ENCODE data around the gene SYNDIG1.
"Not testable (repeated sequence)": the region's sequence is repeated elsewhere in the genome, so short reads cannot be mapped to it uniquely, and the experiment has no call there.

The SYNDIG1 gene

GRCh38 chr20:24616258-24617079 lies 147.0 kb downstream of the SYNDIG1 start:
- DNase-seq = no peak

DNA sequence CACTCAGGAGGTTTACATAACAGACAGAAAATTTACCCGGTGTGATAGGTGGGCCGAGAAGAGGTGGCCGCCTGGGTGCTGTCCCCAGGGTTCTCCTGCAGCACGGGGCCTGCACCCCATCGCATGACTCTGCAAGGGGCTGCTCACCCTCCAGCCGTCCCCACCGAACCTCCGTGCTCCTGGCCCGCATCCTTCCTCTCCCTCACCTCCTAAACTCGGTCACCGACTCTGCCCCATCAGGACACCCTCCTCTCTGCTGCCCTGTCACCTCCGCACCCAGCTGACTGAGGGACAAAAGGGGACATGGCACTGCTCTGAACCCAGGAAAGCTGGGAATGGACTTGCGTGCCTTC lies 147.6 kb downstream of the SYNDIG1 start:
- no peak for DNase-seq

DNA sequence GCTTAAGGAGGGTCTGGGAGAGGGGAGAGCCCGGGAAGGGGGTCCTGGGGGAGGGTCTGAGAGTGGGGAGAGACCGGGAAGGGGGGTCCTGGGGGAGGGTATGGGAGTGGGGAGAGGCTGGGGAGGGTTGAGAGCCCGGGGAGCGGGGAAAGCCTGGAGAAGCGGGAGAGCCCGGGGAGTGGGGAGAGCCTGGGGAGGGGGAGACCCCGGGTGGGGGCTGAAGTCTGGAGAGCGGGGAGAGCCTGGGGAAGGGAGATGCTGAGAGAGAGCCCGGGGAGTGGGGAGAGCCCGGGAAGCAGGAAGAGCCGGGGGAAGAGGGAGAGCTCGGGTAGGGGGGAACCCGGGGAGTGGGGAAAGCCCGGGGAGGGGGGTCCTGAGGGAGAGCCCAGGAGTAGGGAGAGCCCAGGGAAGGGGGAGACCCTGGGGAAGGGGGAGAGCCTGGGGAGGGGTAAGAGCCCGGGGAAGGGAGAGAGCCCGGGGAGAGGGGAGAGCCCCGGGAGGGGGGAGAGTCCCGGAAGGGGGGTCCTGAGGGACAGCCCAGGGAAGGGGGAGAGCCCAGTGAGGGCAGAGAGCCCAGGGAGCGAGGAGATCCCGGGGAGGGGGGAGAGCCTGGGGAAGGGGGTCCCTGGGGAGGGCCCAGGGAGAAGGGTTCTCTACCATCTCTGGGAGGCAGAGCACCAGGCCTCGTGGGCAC lies 148.5 kb downstream of the SYNDIG1 start:
- no peak for DNase-seq

- no peak for DNase-seq
These were observed 149.3 kb downstream of the SYNDIG1 start for GRCh38 chr20:24618739-24619138.

DNA sequence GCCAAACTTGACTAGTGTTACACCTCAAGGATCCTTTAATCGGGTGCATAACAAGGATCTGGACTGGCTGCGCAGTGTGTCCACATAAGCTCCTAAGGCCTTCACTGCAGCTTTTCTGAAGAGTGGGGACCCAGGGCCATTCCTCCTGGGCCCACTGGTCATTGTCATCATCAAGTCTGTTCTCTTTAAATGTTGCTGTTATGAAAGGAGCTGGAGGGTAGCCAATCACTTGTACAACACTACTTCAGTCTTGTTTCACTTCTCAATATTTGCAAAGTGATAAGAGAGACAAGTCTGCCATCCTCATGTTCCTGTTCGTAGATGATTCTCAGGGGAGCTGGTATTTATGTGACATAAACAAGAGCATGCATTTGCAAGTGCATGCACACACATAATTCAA lies 149.8 kb downstream of the SYNDIG1 start:
- DNase-seq = no peak

GRCh38 chr20:24620937-24621519 lies 151.6 kb downstream of the SYNDIG1 start:
- DNase-seq = no peak

GRCh38 chr20:24622856-24623255 lies 153.4 kb downstream of the SYNDIG1 start:
- DNase-seq = peak; percentile 26

DNA sequence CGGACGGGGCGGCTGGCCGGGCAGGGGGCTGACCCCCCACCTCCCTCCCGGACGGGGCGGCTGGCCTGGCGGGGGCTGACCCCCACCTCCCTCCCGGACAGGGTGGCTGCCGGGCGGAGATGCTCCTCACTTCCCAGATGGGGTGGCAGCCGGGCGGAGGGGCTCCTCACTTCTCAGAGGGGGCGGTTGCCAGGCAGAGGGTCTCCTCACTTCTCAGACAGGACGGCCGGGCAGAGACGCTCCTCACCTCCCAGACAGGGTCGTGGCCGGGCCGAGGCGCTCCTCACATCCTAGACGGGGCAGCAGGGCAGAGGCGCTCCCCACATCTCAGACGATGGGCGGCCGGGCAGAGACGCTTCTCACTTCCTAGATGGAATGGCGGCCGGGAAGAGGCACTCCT lies 156.7 kb downstream of the SYNDIG1 start:
- not testable (repeated sequence) for DNase-seq

GRCh38 chr20:24627291-24627690 lies 157.9 kb downstream of the SYNDIG1 start:
- no peak for DNase-seq

- no peak for DNase-seq
These were observed 158.5 kb downstream of the SYNDIG1 start for GRCh38 chr20:24627926-24628325.

- no peak for DNase-seq
These were observed 159.6 kb downstream of the SYNDIG1 start for GRCh38 chr20:24628985-24629384.

DNA sequence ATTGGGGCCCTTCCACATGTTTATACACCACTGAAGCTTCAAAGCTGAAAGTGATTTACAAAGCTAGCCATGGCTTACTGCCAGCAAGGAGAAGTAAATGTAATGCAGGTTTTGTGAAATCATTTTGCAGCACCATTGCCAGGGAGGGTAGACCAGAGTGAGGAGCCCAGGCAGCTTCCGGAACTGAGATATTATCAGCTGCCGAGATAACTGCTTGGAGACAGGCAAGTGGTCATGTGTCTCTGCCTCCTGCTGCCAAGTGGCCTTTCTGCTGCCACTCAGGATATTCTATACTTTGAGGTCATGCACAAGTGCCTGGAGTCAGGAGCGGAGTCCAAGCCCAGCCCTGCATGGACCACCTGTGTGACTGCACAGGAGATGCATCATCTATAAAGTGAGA lies 160.2 kb downstream of the SYNDIG1 start:
- DNase-seq = peak; percentile 28

- no peak for DNase-seq
These were observed 161.2 kb downstream of the SYNDIG1 start for GRCh38 chr20:24630486-24631172.

DNA sequence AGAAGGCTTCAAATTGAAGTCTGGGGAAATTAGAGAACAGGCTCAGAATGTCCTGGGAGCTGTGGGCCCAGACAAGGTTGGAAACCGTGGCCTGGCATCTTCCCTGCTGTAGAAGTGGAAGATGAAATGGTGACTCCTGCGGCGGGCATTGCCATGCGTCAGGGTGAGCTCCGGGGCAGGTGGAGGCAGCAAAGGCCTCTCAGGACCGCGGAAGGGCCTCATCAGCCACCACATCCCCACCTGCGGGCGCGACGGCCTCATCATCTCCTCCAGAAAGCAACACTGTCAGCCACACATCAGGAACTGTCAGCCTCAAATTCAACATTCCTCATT lies 161.7 kb downstream of the SYNDIG1 start:
- DNase-seq = no peak

- DNase-seq = no peak
These were observed 163.2 kb downstream of the SYNDIG1 start for GRCh38 chr20:24632581-24632980.

DNA sequence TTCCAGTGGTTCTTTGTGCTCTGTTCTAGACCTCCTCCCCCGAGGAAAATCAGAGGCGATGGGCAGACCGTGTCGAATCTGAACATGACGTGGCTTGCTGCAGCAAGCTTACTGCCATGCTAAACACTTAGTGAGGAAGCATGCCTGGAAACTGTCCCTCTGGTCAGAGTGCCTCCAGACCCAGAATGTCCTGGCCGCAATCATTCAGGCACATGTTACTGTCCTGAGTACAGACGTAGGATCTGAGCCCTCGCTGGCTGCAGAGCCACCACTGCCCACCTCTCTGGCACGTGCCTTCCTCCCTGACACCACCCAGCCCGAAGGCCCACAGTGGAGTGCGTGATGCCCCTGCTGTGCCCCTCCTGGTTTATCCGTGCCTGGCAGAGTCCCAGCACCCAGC lies 163.6 kb downstream of the SYNDIG1 start:
- DNase-seq = no peak

DNA sequence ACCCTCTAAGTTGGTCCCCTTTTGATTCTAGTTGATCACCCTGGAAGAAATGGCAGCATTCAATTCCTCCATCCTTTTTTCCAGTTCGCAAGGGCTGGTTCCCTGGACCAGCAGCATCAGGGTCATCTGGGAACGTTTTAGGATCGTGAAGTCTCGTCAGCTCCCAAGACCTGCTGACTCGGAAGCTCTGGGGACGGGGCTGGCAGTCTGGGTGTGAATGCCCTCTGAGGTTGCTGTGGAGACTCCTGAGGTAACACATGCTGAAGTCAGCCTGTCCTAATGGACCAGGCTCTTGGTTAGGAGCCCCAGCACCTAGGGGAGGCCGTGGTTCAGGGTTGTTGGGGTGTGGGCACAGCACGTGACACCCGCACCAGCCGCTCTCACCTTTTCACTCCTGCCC lies 164.1 kb downstream of the SYNDIG1 start:
- DNase-seq = no peak

DNA sequence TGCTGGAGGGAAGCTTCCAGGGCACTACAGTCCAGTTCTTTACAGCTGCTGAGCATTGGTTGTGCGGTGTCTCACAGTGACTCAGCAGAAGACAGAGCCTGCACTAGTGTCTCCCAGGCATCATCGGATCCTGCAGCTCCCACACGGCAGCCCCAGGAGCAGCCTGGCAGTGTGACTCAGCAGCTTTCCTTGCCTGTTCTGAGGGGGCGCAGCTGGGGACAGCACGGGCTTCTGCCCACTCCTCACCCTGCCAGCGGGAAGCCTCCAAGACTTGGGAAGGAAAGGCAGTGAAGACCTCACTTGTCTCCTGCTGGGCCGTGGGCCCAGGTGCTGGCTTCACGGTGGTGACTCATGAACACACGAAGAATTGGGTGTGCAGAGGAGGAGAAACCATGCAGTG lies 165.4 kb downstream of the SYNDIG1 start:
- peak; percentile 89 for DNase-seq

DNA sequence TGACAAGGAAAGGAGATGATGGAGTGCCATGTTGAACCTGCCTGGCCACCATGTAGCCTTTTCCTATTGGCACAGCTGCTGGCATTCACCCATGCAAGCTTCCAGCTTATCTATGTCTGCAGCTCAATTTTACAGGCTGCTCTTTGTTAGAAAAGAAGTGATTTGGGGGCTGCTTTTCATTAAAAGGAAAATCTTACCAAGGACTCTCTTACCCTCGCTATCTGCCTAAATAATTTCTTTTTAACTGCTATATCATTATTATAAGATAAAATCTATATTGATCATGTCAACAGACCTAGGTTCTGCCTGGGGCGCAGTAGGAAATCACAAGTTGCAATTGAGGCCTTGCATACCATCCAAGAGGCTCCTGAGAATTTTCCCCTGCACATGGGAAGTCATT lies 167.2 kb downstream of the SYNDIG1 start:
- no peak for DNase-seq

GRCh38 chr20:24637087-24637486 lies 167.7 kb downstream of the SYNDIG1 start:
- no peak for DNase-seq

GRCh38 chr20:24637941-24638340 lies 168.5 kb downstream of the SYNDIG1 start:
- no peak for DNase-seq

DNA sequence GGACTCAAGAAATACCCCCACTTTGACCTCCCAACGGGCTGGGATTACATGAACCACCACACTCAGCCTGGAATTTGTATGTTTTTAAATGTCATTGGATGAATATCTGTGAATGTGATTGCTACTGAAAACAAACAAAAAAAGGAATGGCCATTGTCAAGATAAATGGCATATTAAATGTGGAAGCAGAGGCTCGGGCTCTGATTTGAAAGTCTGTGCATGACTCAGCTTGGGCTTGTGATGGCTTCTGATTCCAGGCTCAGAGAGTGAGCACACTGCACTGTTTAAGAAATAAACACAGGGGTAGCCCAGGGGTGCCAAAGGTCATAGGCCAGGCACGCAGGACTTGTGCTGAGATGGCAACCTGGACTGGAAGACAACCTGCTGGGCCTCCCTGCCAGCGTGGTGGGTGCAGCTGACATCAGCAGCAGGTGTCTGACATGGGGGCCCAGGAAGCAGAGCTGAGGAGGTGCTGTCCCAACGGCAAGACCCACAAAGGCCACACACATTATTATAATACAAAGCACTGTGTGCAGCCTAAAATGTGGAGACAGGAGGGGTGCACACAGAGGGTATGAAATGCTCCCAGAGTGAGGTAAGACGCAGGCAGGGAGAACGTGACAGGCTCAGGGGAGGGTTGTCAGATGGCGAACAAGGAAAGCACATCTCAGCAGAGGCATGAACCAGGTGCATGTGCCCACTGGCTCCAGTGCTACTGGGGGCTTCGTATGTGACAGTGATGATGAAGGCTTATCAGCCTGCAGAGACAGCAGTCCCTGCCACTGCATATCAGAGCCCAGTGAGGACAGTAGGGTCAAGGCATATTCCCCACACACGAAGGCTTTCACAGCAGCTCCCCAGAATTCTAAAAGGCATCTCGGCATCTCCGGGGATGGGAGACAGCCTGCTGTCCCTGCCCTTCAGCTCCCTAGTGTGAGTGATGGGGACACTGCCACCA lies 169.4 kb downstream of the SYNDIG1 start:
- DNase-seq = no peak
